DMS114 treated with DMSO at 0.1 percent for 48 hours (cell line): Measurements from ENCODE around the gene TLE7.

Experiments used
- DNase-seq: peaks from one replicate; lab custom pipeline; 2025; ENCODE audit not compliant: unreplicated experiment; lab: John Stamatoyannopoulos, UW

The TLE7 gene

DNA sequence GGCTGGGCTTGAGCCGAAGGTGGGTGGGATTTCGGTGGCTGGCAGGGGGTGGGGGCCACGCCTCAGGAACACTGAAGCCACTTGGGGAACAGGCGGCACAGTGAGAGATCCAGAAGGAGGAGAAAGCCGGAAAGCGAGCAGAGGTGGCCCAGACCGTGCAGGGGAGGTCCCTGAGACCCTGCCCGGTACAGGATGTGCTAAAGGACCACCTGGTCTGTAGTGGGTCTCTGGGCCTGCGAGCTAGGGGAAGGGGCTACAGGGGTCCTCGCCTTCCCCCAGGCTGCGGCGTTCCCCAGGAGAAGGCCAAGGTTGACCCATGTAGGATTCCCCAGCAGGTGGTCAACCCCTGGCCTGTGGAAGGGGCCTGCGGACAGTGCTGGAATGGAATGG, at the start of gene TLE7:
TLE7 (minus strand) TSS at position 4 of the 390 bp plus-strand sequence. CDS start 8,730 bp downstream, outside the sequence.
- no peak for DNase-seq

DNA sequence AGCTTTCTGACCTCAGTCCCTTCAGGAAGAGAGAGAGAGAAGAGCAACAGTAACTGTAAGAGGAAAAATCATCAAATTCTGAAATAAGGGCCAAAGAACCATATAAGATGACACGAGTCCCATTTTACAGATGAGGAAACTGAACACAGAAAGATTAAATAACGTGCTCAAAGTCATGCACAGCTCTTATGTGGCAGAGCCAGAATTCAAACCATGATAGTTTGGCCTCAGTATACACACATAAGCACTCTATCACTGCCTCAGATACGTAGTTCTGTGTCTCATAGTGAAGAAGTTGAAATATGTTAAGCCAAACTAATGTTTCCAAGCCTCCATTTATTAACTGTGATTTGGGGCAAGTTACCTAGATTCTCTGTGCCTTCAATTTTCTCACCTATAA, 49.2 kb upstream of the TLE7 start:
- no peak for DNase-seq

DNA sequence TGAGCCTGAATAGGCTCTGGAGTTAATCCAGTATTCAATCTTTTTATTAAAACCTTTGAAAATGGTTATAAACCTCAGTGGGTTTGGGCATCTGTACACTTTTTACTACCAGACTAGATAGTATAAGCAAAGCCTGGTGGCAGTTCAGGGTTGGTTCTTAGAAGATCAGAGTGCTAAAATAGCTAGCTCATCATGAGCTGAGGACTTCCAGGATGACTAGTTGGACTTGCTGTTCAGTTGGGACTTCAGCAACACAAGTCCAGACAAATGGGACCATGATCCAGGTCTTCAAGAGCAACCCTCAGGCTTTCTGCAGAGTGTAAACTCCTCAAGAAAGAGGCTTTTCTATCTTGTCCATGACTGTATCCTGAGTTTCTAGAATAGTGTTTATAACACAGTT, 48.5 kb upstream of the TLE7 start:
- no peak for DNase-seq

GRCh38 chr16:71489122-71489521, 47.3 kb upstream of the TLE7 start, which contains the start of gene ZNF19:
ZNF19 (minus strand) TSS chr16:71489324; CDS start chr16:71482114, 7,210 bp downstream.
- DNase-seq = no peak

DNA sequence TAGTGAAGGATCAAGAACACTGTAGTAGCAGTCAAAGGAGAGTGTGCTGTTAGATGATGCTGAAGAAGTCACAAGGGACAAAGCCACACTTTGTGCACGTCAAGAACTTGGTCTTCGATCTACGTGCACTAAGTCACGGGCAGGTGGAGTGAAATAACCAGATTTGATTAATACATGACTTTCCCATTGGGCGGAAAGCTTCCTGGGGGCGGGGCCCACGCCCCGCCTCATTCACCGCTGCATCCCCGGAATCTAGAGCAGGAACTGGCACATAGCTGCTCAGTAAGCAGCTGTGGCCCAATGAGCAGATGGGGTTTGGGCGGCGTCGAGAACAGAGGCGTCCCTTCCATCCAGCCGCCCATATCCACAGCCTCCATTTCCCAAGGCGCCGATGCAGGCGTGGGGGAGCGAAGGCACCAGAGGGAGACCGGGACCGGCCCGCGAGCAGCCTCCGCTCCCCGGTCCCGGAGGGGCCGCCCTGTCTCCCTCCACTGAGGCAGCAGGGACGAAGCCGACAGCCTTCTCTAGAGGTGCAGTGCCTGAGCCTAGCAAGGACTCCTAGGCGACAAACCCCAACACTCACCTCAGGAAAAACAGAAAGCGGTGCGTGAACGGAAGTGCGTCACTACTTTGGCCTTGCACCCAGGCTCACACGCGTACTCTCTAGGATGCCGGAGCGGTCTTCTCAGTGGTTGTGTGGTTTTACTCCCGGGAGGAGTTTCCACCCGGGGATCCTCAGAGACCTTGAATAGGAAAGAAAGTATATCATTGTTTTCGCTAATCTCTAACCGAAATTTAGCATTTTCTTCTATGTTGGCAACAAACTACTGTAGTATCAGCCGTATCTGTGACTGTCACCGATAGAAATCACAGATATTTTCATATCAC, 42.4 kb upstream of the TLE7 start:
- peak; percentile 96 for DNase-seq

DNA sequence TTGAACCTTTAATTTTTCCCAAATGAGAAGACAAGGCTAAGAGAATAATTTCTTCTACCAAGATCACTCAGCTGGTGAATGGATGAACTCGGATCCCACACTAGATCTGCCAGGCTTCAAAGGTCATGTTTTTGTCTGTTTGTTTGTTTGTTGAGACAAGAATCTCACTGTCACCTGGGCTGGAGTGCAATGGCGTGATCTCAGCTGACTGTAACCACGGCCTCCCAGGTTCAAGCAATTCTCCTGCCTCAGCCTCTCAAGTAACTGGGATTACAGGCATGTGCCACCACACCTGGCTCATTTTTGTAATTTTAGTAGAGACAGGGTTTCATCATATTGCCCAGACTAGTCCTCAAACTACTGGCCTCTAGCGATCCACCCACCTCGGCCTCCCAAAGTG, 40.7 kb upstream of the TLE7 start:
- no peak for DNase-seq

- DNase-seq = no peak
These were observed 39.1 kb upstream of the TLE7 start for GRCh38 chr16:71480956-71481355.

DNA sequence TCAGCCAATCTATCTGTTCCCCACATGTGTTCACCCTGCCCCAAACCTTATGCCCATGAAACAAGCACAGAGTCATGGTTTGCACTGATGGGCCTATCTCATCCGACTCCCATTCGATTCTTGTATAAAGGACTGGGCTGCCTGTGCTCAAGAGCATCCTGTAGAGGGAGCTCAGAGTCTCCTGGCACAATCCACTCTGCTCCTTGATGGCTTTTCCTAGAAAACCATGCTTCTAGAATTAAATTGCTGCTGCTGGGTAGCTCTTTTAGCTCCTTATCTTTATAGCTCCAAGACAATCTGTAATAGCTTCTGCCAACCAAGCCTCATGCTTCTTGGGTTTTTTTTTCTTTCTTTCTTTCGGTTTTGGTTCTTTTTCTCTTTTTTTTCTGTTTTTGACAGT, 37.6 kb upstream of the TLE7 start:
- DNase-seq = peak; percentile 37

DNA sequence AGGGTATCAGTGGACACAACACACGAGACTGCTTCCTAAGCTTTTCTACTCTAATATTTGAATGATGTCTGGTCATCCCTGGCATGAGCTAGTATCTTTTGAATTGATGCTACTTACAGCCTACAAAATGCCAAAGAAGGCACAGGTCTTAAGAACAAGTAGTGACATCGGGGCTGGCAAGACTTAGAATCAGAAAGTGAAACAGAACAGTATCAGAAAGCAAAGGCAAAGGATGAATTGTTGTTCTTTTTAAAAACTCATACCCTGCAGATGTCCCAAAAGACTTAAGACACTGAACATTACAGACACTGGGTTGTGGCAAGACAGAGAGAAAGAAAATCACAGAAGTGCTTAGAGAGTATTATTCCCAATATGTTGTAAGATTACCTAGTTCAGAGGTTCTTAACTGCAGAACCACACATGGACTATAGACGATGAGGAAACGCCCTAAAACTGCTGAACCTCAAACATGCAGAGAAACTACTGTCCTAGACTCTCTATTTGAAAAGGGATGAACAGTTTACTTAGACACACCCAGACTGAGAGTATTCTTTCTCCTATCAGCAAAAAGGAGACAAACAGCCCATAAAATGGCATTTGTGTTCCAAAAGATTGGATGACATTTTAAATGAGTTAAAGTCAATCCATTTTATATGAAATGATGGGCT, 34.7 kb upstream of the TLE7 start:
- DNase-seq = no peak

GRCh38 chr16:71474864-71475263, 33.0 kb upstream of the TLE7 start:
- DNase-seq = no peak

DNA sequence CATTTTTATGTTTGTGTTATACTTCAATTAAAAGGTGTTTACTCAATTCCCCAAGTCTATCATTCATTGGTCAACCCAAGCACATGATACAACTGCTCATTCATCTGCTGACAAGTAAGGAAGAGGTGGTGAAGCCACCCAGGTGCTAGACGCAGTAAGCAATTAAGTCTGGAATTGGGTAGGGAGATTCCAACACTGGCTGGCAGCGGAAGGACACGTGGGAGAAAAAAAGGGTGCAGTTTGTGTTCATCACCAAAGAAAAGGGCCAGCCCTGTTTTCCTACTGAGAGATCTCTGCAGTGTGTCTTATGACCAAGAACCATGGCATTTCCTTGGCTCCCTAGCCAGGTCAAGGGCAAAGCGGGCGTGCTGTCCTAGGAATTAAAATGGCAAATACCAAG, 32.0 kb upstream of the TLE7 start:
- no peak for DNase-seq

DNA sequence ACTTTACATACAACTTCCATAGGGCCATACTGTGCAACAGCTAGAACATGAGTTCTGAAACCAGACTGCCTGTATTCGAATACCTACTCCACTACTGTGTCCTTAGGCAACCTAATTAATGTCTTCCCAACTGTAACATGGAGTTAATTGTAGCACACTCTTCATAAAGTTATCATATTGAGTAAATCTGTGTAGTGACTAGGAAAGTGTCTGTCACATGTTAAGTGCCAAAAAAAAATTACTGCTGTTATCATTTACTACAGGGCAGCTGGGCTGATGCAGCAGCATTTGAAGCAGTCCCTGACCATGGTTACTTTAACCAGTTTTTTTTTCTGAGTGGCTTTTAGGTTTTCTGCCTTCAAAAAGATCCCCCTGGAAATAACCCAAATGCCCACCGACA, 31.1 kb upstream of the TLE7 start:
- DNase-seq = no peak

- DNase-seq = no peak
These were observed 30.2 kb upstream of the TLE7 start for GRCh38 chr16:71472051-71472450.

DNA sequence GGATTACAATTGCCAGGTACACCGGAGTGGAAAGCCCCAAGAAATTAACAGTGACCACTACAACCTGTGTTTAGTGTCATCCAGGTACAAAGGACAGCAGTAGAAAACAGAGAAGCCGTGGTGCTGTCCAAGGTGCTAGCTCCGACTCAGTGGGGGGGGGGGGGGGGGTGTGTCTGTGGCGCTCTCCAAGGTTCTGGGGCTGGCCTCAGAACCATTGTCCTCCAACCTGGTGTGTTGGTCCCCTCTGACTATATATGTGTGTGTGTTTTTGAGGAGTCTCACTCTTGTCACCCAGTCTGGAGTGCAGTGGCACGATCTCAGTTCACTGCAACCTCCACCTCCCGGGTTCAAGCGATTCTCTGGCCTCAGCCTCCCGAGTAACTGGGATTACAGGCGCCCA, 26.0 kb upstream of the TLE7 start:
- no peak for DNase-seq

DNA sequence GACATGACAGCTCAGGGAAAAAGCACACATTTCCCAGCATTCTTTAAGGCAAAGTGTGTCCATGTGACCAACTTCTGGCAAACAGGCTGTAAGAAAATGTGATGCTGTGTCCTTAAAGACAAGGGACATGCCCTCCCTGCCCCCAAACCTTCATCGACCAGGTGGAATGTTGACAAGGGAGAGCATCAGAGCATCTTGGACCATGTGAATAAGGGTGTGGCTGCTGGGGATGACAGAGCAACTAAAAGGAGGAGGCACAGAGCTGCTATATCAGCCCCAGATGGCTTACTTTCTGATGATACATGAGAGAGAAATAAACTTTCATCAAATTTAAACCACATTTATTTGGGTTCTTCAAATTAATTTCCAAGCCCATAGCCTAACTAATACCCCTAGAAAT, 22.4 kb upstream of the TLE7 start:
- no peak for DNase-seq

DNA sequence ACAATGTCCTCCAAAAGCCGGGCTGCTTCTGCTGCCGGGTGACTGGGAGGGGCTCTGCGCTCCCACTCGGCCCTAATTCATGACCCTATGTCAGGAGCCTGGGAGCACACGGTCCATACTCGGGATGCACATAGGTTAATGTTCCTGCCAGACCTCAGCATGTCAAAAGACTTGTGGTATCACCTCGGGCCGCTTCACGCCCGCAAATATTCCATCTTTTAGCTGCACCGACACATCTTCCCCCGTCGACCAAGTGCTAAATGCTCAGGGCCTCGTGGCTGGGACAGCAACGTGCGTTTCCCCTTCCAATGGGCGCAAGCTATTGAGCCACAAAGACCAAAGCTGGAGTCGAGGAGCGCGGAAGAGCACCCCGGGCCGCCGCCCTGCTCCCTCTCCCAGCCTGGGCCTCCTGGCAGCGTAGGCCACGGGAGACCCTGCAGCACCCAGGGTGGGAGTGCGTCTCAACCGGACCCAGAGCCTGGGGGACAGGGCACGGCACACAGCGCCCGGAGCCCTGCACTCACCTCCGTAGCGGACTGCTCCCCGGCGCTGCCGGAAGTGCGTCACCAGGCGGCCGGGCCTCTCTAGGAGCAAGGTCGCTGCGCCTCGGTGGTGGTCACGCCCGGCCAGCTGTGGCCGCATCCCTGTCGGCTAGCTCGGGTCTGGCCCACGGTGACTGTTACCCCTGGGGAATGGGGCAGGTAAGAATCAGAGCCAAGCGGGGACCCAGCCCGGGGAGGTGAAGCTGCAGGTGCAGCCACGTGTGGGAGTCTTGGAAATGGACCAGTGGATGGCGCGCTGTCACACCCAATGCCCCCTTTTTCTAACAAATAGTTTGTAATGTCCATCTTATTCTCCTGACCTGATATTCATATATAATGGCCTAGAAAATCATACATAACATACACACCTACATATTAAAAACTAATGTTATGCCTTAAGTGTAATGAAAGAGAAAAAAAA, 20.1 kb upstream of the TLE7 start, which contains the start of gene ZNF23:
ZNF23 (minus strand) TSS at position 562 of the 963 bp plus-strand sequence. CDS start 5,451 bp downstream, outside the sequence.
- DNase-seq = peak; percentile 72

DNA sequence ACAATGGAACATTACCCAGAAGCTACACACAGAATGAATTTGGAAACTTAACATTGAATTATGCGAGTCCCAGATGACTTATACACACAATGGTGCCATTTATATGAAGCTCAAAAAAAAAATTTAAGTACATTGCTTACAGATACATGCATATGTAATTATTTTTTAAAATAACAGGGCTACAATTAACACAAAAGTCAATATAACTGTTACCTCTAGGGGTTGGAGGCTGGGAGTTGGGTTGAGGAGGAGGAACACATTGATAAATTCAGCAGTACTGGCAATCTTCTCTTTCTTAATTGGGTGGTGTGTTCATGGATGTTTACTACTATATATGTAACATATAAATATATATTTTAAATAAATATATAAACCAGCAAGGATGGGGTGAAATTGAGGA, 19.1 kb upstream of the TLE7 start:
- no peak for DNase-seq

DNA sequence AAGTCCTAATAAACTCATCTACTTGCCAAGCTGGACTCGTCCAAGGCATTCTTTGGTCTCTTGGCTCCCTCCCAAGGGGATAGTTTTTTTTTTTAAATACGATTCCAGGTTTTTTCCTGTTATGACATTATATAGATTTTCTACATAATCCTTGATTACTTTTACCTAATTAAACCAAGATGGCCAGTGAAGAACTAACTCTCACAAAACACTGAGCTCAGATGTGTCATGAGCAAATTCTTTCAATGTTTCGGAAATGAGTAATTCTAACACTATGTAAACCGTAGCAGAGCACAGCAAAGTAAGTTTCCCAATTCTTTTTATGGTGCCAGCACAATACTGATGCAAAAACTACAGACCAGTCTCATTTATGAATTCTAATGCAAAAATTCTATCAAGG, 18.4 kb upstream of the TLE7 start:
- no peak for DNase-seq

DNA sequence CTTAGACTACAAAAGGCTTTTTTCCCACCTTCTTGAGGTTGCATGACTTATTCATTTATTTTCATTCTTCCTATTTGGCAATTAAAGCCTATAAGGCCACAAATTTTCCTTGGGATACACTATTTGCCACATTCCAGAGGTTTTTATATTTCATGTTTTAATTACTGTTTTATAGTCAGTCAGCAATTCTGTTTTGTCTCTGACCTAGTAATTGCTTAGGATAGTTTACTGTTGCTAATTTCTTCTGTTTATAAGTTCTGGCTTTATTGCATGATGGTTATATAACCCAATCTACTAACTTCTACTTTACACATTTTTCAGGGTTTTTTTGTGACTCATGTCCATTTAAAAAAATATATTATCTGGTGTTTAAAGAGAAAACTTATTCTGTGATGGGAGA, 17.7 kb upstream of the TLE7 start:
- no peak for DNase-seq

GRCh38 chr16:71456801-71457200, 14.9 kb upstream of the TLE7 start:
- no peak for DNase-seq

GRCh38 chr16:71453036-71453435, 11.2 kb upstream of the TLE7 start:
- DNase-seq = no peak
